HAP-1 (cell line): ENCODE results near the gene PRAMEF11.
"Not testable (repeated sequence)": the region's sequence is repeated elsewhere in the genome, so short reads cannot be mapped to it uniquely, and the experiment has no call there.

ENCODE experiments used
- DNase-seq, 2 experiments: peaks; one replicate each; pipeline ENCODE4 v3.0.0-alpha.2; 2016 to 2020; ENCODE audit warnings: low spot score in 2 of 2
- H3K27me3 ChIP-seq: fragments of 250-450 bp; sonication (Bioruptor Pico); 2 replicates; pipeline ENCODE4 v1.5.1; 2020; ENCODE audit warnings: low read depth, mild to moderate bottlenecking, moderate library complexity
- H3K36me3 ChIP-seq: fragments of 250-450 bp; sonication (Bioruptor Pico); replicated peaks from 2 replicates; pipeline ENCODE4 v1.5.1; 2020; ENCODE audit warnings: mild to moderate bottlenecking
- H3K4me1 ChIP-seq: fragments of 250-450 bp; sonication (Bioruptor Pico); 2 replicates; pipeline ENCODE4 v1.5.1; 2020; ENCODE audit warnings: mild to moderate bottlenecking
- H3K4me3 ChIP-seq: fragments of 250-450 bp; sonication (Bioruptor Pico); 2 replicates; pipeline ENCODE4 v1.5.1; 2020; ENCODE audit warnings: mild to moderate bottlenecking, moderate library complexity
- H3K9me3 ChIP-seq: fragments of 250-450 bp; sonication (Bioruptor Pico); 2 replicates; pipeline ENCODE4 v1.5.1; 2020; ENCODE audit warnings: mild to moderate bottlenecking, moderate library complexity
- in situ Hi-C: fragments of 300-500 bp; cut with MboI; formaldehyde crosslinking; loops from 3 replicates; pipeline ENCODE4 v1.14.3; 2020; ENCODE audit warnings: low sequenced_read_pairs, inconsistent platforms, mixed read lengths

Gene PRAMEF11

GRCh38 chr1:12784729-12785128, 46.5 kb downstream of the PRAMEF11 start:
- not testable (repeated sequence) for DNase-seq, H3K4me3 ChIP-seq, H3K4me1 ChIP-seq, H3K27me3 ChIP-seq, H3K9me3 ChIP-seq, H3K36me3 ChIP-seq
- in situ Hi-C loops: loop anchor here (25.0 kb wide), 1 partner anchor 672 kb away; no protein-coding TSS in a partner anchor

DNA sequence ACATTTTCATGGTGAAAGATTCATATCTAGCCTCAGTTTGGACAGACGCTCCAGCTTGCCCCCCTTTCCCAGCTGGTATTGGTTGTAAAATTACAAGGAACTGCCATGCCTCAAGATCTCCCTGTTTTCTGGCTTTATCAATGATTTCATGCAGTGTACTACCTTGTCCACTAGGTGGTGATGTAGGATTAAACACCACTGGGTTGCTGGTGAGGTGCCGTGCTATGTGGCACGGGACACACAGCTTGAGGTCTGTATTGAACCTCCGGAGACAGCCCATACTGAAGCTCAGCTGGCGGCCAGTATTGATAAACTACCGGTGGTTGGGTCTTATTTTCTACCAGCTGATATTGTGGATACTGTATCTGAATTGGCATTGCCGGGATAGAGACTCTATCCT, 47.4 kb downstream of the PRAMEF11 start:
- H3K36me3 ChIP-seq, H3K9me3 ChIP-seq, H3K4me3 ChIP-seq, H3K27me3 ChIP-seq, H3K4me1 ChIP-seq: not testable (repeated sequence)
- DNase-seq: peak in 1 of 2 experiments; percentile 32
- in situ Hi-C loops: loop anchor here (25.0 kb wide), 1 partner anchor 671 kb away; no protein-coding TSS in a partner anchor

DNA sequence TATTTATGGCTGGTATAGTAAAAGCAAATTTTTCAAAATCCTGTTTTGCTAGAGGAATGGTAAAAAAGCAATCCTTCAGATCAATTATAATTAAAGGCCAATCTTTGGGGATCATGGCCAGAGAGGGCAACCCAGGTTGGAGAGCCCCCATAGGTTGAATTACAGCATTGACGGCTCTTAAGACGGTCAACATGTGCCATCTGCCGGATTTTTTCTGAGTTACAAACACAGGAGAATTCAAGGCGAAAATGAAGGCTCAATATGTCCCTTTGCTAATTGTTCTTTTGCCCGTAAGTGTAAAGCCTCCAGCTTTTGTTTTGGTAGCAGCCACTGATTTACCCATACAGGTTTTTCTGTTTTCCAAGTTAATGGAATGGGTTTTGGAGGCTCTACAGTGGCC, 49.7 kb downstream of the PRAMEF11 start:
- in situ Hi-C loops: loop anchor here (25.0 kb wide), 1 partner anchor 669 kb away; no protein-coding TSS in a partner anchor
- peak in 1 of 2 experiments; percentile 34 for DNase-seq

DNA sequence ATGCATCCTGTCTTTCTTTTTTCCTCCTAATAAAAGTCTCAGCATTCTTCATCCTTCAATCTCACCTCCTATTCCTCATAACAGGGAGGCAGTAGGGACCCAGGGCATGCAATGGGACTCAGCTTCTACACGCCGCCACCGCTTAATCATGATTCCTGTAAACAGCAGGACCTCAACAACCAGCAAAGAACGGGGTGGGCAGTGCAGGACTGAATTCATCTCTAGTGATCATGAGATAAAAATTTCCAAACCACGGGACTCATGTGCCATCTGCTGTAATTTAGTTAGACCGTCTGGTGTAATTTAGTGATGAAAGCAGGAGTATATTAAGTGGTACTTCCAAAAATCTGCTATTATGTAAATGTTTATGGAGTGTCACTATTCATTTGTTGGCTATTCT, 52.3 kb downstream of the PRAMEF11 start:
- Histone ChIP-seq H3K36me3 (no peaks in the 10 kb centered on the region), H3K4me3 (no peak overlapping the region), H3K4me1 (no peaks in the 10 kb centered on the region), H3K9me3 (no peaks in the 10 kb centered on the region), H3K27me3 (no peaks in the 10 kb centered on the region; the same call in 1 of the 2 replicates)
- no peak for DNase-seq
- in situ Hi-C loops: loop anchor here (10.0 to 25.0 kb wide), 2 partner anchors 464 to 667 kb away; no protein-coding TSS in a partner anchor

More for the DNA sequence above, 49.7 kb downstream of the PRAMEF11 start:
- not testable (repeated sequence) for H3K9me3 ChIP-seq, H3K4me1 ChIP-seq, H3K36me3 ChIP-seq, H3K27me3 ChIP-seq, H3K4me3 ChIP-seq

DNA sequence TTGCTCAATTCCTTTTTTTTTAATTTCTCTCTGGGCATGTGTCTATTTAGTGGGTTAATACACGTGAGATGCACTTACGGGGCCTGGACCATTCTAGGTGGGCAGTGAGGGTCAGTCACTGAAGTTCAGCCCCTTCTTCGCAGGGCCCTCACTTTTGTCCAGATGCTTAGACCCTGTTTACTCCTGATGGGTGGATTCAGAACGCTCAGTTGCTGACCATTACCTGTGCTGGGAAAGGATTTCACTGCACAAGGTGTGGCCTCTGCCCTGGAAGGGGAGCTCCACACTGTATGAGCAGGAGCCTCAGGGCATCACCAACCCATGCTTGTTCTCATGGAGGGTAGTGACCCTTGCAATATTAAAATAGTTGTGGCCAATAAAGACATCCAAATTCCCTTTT, 53.1 kb downstream of the PRAMEF11 start:
- in situ Hi-C loops: loop anchor here (10.0 to 25.0 kb wide), 2 partner anchors 463 to 666 kb away; no protein-coding TSS in a partner anchor
- no peak for DNase-seq
- Histone ChIP-seq H3K4me3 (no peak overlapping the region), H3K27me3 (no peaks in the 10 kb centered on the region; the same call in 1 of the 2 replicates), H3K4me1 (no peaks in the 10 kb centered on the region), H3K36me3 (no peaks in the 10 kb centered on the region), H3K9me3 (no peaks in the 10 kb centered on the region)

DNA sequence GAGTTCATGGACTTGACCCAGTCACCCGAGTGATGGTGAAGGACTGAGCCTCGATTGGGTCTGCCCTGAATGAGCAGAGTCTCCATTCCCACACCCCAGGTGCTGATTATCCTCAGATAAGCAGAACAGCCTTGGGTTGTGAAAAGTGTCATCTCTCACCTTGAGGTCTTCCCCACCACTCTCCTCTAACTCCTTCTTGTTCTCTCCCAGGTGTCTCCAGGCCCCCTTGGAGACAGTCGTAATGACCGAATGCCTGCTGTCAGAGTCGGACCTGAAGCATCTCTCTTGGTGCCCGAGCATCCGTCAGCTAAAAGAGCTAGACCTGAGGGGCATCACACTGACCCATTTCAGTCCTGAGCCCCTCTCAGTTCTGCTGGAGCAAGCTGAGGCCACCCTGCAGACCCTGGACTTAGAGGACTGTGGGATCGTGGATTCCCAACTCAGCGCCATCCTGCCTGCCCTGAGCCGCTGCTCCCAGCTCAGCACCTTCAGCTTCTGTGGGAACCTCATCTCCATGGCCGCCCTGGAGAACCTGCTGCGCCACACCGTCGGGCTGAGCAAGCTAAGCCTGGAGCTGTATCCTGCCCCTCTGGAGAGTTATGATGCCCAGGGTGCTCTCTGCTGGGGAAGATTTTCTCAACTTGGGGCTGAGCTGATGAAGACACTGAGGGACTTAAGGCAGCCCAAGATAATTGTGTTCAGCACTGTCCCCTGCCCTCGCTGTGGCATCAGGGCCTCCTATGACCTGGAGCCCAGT, 54.2 kb downstream of the PRAMEF11 start:
- Histone ChIP-seq H3K9me3 (no peaks in the 10 kb centered on the region), H3K27me3 (no peaks in the 10 kb centered on the region; the same call in 1 of the 2 replicates), H3K4me1 (no peaks in the 10 kb centered on the region), H3K36me3 (no peaks in the 10 kb centered on the region), H3K4me3 (no peak overlapping the region)
- in situ Hi-C loops: loop anchor here (10.0 to 25.0 kb wide), 2 partner anchors 462 to 665 kb away; no protein-coding TSS in a partner anchor
- no peak for DNase-seq

DNA sequence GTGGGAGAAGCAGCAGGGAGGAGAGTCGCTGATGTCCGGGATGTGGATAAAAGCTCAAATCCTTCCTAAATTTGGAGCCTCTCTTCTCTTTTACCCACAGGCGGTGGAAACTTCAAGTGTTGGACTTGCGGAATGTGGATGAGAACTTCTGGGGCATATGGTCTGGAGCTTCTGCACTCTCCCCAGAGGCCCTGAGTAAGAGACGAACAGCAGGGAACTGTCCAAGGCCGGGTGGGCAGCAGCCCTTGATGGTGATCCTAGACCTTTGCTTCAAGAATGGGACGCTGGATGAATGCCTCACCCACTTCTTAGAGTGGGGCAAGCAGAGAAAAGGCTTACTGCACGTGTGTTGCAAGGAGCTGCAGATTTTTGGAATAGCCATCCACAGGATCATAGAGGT, 55.8 kb downstream of the PRAMEF11 start:
- Histone ChIP-seq H3K36me3 (no peaks in the 10 kb centered on the region), H3K27me3 (no peaks in the 10 kb centered on the region; the same call in 1 of the 2 replicates), H3K9me3 (no peaks in the 10 kb centered on the region), H3K4me3 (no peak overlapping the region), H3K4me1 (no peaks in the 10 kb centered on the region)
- DNase-seq: no peak
- in situ Hi-C loops: loop anchor here (10.0 to 25.0 kb wide), 2 partner anchors 461 to 663 kb away; no protein-coding TSS in a partner anchor

DNA sequence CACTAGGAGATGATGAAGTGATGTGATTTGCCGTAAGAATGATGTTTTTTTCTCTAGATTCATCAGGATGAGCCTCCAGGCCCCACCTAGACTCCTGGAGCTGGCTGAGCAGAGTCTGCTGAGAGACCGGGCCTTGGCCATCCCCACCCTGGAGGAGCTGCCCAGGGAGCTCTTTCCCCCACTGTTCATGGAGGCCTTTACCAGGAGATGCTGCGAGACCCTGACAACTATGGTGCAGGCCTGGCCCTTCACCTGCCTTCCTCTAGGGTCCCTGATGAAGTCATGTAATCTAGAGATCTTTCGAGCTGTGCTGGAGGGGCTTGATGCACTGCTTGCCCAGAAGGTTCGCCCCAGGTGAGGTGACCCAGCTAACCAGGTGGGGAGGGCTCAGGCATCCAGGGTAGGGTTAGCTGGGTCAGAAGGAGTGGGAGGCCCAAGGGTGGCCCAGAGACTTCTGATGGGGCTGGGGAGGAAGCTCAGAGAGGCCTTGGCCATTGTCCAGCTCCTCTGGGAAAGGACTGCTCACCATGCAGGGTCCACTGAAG, 56.3 kb downstream of the PRAMEF11 start:
- in situ Hi-C loops: loop anchor here (10.0 to 25.0 kb wide), 2 partner anchors 460 to 663 kb away; no protein-coding TSS in a partner anchor
- no peak for DNase-seq
- H3K36me3 ChIP-seq: no peaks in the 10 kb centered on the region
- no peak overlapping the region for H3K4me3 ChIP-seq
- H3K9me3 ChIP-seq: no peaks in the 10 kb centered on the region
- H3K4me1 ChIP-seq: no peaks in the 10 kb centered on the region
- H3K27me3 ChIP-seq: no peaks in the 10 kb centered on the region; the same call in 1 of the 2 replicates
